ENCODE results near the gene MAP4.

DNA sequence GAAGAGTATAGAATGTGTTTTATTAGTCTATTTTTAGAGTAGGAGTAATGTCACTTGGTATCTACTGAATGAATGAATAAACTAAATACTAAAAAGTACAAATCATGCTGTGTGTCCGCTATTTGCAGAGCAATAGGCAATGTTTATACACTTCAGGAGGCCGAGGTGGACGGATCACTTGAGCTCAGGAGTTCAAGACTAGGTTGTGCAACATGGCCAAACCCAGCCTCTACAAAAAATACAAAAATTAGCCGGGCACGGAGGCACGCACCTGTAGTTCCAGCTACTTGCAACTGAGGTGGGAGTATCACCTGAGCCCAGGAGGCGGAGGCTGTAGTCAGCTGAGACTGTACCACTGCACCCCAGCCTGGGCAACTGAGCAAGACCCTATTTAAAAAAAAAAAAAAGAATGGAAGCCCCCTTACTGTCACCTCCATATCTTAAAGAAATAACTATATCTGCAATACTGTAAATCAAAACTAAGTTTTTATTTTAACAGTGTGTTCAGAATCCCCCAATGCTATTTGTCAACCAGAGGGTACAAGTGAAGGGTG lies 114.9 kb downstream of the MAP4 start:
- TF ChIP-seq CTCF (IDR thresholded peaks at IDR 0.05): no peak
- no peak for TF ChIP-seq POLR2A (IDR thresholded peaks at IDR 0.05)

Measured in body of pancreas (tissue), 4 donors.